GM13977 (cell line): ENCODE results near the gene RASGEF1B.
A peak's percentile ranks its signal among the peaks of the same experiment; 100 is the strongest.
"Not testable (repeated sequence)": the region's sequence is repeated elsewhere in the genome, so short reads cannot be mapped to it uniquely, and the experiment has no call there.

Experiments
- DNase-seq: peaks from one replicate; pipeline ENCODE4 v3.0.0; 2012; ENCODE audit warnings: low spot score
- CTCF ChIP-seq: IDR thresholded peaks from 2 replicates; pipeline ENCODE4 v1.5.1; 2012; ENCODE audit warnings: mild to moderate bottlenecking, control low read depth; ENCODE audit not compliant: insufficient read depth; ENCODE audit errors: extremely low read depth, missing control alignments
- in situ Hi-C: fragments of 300-500 bp; cut with MboI; formaldehyde crosslinking; loops from one replicate; pipeline ENCODE4 v1.12.0; 2022; ENCODE audit warnings: low sequenced_read_pairs, low pct_unique_long_range_greater_than_20kb, mixed read lengths, inconsistent platforms; ENCODE audit not compliant: unreplicated experiment

RASGEF1B gene

DNA sequence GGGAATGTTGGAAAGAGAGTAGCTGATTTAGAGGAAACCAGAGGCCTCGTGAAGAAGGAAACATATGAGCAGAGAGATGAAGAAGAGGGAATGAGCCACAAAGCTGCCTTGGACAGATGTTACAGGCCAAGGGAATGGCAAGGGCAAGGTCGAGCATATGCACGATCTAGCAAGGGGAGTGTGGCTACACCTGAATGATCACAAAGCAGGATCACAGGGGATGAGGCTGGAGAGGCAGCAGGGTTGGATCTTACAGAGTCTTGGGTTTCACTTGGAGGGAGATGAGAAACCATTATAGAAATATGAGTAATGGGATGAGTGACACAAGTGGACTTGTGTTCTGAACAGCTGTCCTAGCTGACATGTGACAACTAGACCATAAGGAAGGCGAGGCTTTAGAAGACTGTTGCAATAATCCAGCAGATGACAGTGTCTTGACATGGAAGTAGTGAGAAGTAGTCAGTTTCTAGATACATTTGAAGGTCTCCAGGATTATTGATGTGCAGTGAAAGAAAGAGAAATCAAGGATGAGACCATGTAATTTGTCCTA, 58.7 kb downstream of the RASGEF1B start:
- DNase-seq = no peak
- in situ Hi-C loops = no loop called here
- TF ChIP-seq CTCF = no peak

GRCh38 chr4:81410680-81411079, 61.0 kb downstream of the RASGEF1B start:
- DNase-seq = no peak
- no peak for TF ChIP-seq CTCF
- in situ Hi-C loops = no loop called here

DNA sequence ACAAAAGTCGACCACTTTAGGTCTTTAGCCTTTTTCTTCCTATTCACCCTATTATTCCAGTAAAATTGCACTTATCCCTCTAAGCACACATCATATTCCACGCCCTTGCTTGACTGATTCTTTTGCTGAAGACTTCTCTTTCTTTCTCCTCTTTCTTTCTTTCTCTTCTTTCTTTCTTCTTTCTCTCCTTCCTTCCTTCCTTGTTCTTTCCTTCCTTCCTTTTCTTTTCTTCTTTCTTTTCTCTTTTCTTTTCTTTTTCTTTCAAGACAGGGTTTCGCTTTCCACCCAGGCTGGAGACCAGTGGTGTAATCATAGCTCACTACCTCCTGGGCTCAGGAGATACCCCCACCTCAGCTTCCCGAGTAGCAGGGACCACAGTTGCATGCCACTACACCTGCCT, 61.9 kb downstream of the RASGEF1B start:
- no peak for TF ChIP-seq CTCF
- in situ Hi-C loops = loop anchor here (10.0 kb wide), 1 partner anchor 795 kb away; no protein-coding TSS in a partner anchor
- DNase-seq = no peak

DNA sequence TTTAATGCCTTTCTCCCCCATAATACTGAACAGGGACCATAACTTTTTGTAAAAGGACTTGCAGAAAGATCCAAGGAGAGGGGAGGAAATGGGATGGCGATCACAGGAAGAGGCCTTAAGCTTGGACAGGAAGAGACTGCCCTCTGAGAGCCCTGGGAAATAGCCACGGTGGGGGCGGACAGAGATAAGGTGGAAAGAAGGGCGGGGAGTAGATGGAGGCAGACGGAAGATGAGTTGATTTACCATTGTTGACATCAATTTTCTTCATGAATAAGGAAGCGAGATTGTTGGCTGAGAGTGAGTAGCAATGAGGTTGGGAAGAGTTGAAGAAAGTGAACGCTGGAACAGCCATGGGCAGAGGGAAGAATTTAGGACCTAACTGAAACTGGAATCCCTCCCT, 63.4 kb downstream of the RASGEF1B start:
- DNase-seq = no peak
- in situ Hi-C loops = loop anchor here (10.0 kb wide), 1 partner anchor 796 kb away; no protein-coding TSS in a partner anchor
- no peak for TF ChIP-seq CTCF

- in situ Hi-C loops = loop anchor here (10.0 kb wide), 1 partner anchor 797 kb away; no protein-coding TSS in a partner anchor
- no peak for TF ChIP-seq CTCF
- no peak for DNase-seq
Measured at GRCh38 chr4:81407726-81408125, 64.0 kb downstream of the RASGEF1B start.

GRCh38 chr4:81406481-81406880, 65.2 kb downstream of the RASGEF1B start:
- not testable (repeated sequence) for DNase-seq
- in situ Hi-C loops = loop anchor here (10.0 kb wide), 1 partner anchor 798 kb away; no protein-coding TSS in a partner anchor

DNA sequence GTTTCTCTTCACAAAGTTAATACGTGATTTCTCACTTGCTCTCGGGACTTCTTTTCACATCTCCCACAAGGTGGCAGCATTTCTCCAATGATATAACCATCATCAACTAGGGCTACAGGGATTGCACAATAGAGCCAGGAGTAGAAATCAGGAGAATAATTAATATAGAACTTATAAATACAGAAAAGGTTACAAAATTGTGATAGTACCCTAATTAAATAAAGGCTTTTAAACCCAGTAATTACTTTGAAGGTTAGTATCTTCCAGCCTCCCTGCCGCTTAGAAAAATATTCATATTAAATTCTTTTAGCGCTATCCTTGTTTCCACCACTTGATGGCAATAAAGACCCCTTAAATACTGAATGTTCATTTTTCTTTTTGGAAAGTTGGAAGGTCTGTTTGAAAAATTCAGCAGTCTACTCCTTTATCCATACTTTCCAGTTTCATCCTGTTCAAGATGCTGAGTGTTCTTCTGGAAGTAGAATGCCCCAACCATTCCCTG, 65.8 kb downstream of the RASGEF1B start:
- in situ Hi-C loops = loop anchor here (10.0 kb wide), 1 partner anchor 799 kb away; no protein-coding TSS in a partner anchor
- peak; percentile 62 for DNase-seq
- peak; percentile 67 for TF ChIP-seq CTCF
